CD8-positive, alpha-beta memory T cell (primary cell): ENCODE measurements around the gene IL37. TPM values are rescaled to one million over a fixed set of nuclear protein-coding genes. Genes with fewer than 3 reads are reported as not detected.

Experiments
- polyA plus RNA-seq: library from polyadenylated mRNA; unstranded; fragments of 300-500 nt; fragmentation: Illumina TruSeq; gene quantifications from one replicate; pipeline ENCODE4 v1.2.3, GENCODE V29; 2021
- total RNA-seq, 2 experiments: library from RNA; stranded (reverse); gene quantifications; one replicate each; pipeline ENCODE4 v1.2.3, GENCODE V29; 2021

The IL37 gene
- total and polyA plus RNA-seq, 3 experiments from 2014 or later = not detected

Other genes starting within 250 kb of the IL37 start
- gene NT5DC4, start 190.1 kb upstream of the IL37 start, total RNA-seq = not detected
- not detected for gene NT5DC4, start 190.1 kb upstream of the IL37 start, polyA plus RNA-seq
- gene CKAP2L, start 146.6 kb upstream of the IL37 start, total RNA-seq = 10 to 100 TPM; 19.1 to 19.6 TPM
- gene CKAP2L, start 146.6 kb upstream of the IL37 start, polyA plus RNA-seq = not detected
- 1 to 10 TPM; 2.2 to 3.1 TPM for gene IL1A, start 126.7 kb upstream of the IL37 start, total RNA-seq
- gene IL1A, start 126.7 kb upstream of the IL37 start, polyA plus RNA-seq = not detected
- not detected for gene IL1B, start 74.4 kb upstream of the IL37 start, total RNA-seq
- gene IL1B, start 74.4 kb upstream of the IL37 start, polyA plus RNA-seq = not detected
- not detected for gene IL36G, start 66.8 kb downstream of the IL37 start, total RNA-seq
- gene IL36G, start 66.8 kb downstream of the IL37 start, polyA plus RNA-seq = not detected
- gene IL36A, start 94.3 kb downstream of the IL37 start, total RNA-seq = not detected
- gene IL36A, start 94.3 kb downstream of the IL37 start, polyA plus RNA-seq = not detected
- not detected for gene IL36B, start 141.7 kb downstream of the IL37 start, total RNA-seq
- not detected for gene IL36B, start 141.7 kb downstream of the IL37 start, polyA plus RNA-seq
- gene IL36RN, start 148.0 kb downstream of the IL37 start, total RNA-seq = not detected
- gene IL36RN, start 148.0 kb downstream of the IL37 start, polyA plus RNA-seq = not detected
- not detected for gene IL1F10, start 156.8 kb downstream of the IL37 start, total RNA-seq
- not detected for gene IL1F10, start 156.8 kb downstream of the IL37 start, polyA plus RNA-seq
- 1 to 10 TPM; 1.2 to 2.3 TPM for gene IL1RN, start 216.4 kb downstream of the IL37 start, total RNA-seq
- gene IL1RN, start 216.4 kb downstream of the IL37 start, polyA plus RNA-seq = not detected